Parathyroid adenoma (tissue), 2 donors: Measurements from ENCODE around the gene PCDHGC5.

ENCODE experiments used
- H2AFZ ChIP-seq: fragments of 300-600 bp; sonication (generic); one replicate; pipeline ENCODE4 v1.7.0; 2017; ENCODE audit warnings: antibody characterized with exemption, mild to moderate bottlenecking
- H3K27ac ChIP-seq: fragments of 300-600 bp; sonication (generic); one replicate; pipeline ENCODE4 v1.7.0; 2017
- H3K27me3 ChIP-seq: fragments of 300-600 bp; sonication (generic); one replicate; pipeline ENCODE4 v1.7.0; 2017; ENCODE audit warnings: low read length; ENCODE audit not compliant: control insufficient read depth, insufficient read depth
- H3K36me3 ChIP-seq: fragments of 300-600 bp; sonication (generic); one replicate; pipeline ENCODE4 v1.7.0; 2017; ENCODE audit warnings: low read length; ENCODE audit not compliant: control insufficient read depth, insufficient read depth
- H3K4me1 ChIP-seq: fragments of 300-600 bp; sonication (generic); one replicate; pipeline ENCODE4 v1.7.0; 2017; ENCODE audit warnings: control low read depth
- H3K4me2 ChIP-seq: fragments of 300-600 bp; sonication (generic); one replicate; pipeline ENCODE4 v1.7.0; 2017; ENCODE audit warnings: low read length
- H3K4me3 ChIP-seq: fragments of 300-600 bp; sonication (generic); one replicate; pipeline ENCODE4 v1.7.0; 2017; ENCODE audit warnings: low read depth, low read length
- H3K79me2 ChIP-seq: fragments of 300-600 bp; sonication (generic); one replicate; pipeline ENCODE4 v1.7.0; 2017; ENCODE audit warnings: control low read depth
- H3K9ac ChIP-seq: fragments of 300-600 bp; sonication (generic); one replicate; pipeline ENCODE4 v1.7.0; 2017; ENCODE audit warnings: mild to moderate bottlenecking
- H3K9me3 ChIP-seq: fragments of 300-600 bp; sonication (generic); one replicate; pipeline ENCODE4 v1.7.0; 2017; ENCODE audit warnings: low read length; ENCODE audit not compliant: control insufficient read depth
- TF ChIP-seq, protein P1 (sequence below): fragments of 300-600 bp; sonication (generic); IDR thresholded peaks from one replicate; pipeline ENCODE4 v1.7.0; 2017; ENCODE audit warnings: antibody characterized with exemption, mild to moderate bottlenecking
- donor health status: primary hyperparathyroidism.

Gene PCDHGC5

DNA sequence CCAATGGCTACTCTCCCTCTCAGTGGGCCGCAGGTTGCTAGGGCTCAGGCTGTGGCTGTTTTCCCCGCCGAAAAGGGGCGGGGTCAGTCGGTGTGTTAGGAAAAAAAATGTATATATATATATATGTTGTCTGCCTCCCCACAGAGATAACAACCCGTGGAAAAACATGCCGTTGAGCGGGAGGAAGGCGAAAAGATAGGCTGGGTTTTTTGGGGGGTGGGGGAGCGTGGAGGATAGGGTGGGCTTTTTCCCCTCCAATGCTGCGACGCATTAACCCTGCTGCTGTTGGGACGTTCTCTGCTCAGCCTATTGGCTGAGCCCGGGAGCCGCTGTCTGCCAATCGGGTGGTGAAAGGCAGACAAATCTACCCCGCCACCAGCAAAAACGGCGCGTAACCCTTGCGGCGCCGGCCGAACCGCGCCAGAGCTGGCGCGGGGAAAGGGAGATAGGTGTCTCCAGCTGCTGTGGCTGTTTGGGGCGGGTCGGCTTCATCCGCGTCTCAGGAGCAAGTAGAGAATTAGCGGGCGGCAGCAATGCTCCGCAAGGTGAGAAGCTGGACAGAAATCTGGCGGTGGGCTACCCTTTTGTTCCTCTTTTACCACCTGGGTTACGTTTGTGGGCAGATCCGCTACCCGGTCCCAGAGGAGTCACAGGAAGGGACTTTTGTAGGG, 4.1 kb upstream of the PCDHGC5 start, which contains the start of gene PCDHGC4:
Gene PCDHGC4, plus strand, starts transcription at position 390 of the 671 bp plus-strand sequence. Its CDS starts 144 bp downstream, at position 534.
- TF ChIP-seq, protein P1, sequence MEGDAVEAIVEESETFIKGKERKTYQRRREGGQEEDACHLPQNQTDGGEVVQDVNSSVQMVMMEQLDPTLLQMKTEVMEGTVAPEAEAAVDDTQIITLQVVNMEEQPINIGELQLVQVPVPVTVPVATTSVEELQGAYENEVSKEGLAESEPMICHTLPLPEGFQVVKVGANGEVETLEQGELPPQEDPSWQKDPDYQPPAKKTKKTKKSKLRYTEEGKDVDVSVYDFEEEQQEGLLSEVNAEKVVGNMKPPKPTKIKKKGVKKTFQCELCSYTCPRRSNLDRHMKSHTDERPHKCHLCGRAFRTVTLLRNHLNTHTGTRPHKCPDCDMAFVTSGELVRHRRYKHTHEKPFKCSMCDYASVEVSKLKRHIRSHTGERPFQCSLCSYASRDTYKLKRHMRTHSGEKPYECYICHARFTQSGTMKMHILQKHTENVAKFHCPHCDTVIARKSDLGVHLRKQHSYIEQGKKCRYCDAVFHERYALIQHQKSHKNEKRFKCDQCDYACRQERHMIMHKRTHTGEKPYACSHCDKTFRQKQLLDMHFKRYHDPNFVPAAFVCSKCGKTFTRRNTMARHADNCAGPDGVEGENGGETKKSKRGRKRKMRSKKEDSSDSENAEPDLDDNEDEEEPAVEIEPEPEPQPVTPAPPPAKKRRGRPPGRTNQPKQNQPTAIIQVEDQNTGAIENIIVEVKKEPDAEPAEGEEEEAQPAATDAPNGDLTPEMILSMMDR, result no peak
- Histone ChIP-seq H3K4me1 (peaks cover 11% of the 10 kb centered on the region), H3K36me3 (no peaks in the 10 kb centered on the region), H2AFZ (no peak within 1 kb of the TSS), H3K9me3 (no peaks in the 10 kb centered on the region), H3K9ac (peak within 1 kb of the TSS; percentile 0), H3K79me2 (peaks cover 61% of the 10 kb centered on the region), H3K27ac (no peak within 1 kb of the TSS), H3K4me2 (peak within 1 kb of the TSS; percentile 43), H3K27me3 (no peaks in the 10 kb centered on the region), H3K4me3 (peak within 1 kb of the TSS; percentile 13)

DNA sequence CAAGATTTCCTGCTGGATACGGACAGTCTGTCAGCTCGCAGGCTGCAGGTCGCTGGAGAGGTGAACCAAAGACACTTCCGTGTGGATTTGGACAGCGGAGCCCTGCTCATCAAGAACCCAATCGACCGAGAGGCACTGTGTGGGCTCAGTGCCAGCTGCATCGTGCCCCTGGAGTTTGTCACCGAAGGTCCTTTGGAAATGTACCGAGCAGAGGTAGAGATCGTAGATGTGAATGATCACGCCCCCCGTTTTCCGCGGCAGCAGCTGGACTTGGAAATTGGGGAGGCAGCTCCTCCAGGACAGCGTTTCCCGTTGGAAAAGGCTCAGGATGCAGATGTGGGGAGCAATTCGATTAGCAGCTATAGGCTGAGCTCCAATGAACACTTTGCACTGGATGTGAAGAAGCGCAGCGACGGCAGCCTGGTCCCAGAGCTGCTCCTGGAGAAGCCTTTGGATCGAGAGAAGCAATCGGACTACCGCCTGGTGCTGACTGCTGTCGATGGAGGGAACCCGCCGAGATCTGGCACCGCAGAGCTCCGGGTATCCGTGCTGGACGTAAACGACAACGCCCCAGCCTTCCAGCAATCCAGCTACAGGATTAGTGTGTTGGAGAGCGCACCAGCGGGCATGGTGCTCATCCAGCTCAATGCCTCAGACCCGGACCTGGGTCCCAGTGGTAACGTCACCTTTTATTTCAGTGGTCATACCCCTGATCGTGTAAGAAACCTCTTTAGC, 3.4 kb upstream of the PCDHGC5 start:
- TF ChIP-seq, protein P1, result no peak
- Histone ChIP-seq H3K9ac (no peak overlapping the region), H3K27me3 (no peaks in the 10 kb centered on the region), H3K27ac (no peak overlapping the region), H2AFZ (no peak overlapping the region), H3K4me3 (no peak overlapping the region), H3K36me3 (no peaks in the 10 kb centered on the region), H3K4me1 (peaks cover 10% of the 10 kb centered on the region), H3K4me2 (no peak overlapping the region), H3K79me2 (peaks cover 64% of the 10 kb centered on the region), H3K9me3 (no peaks in the 10 kb centered on the region)

DNA sequence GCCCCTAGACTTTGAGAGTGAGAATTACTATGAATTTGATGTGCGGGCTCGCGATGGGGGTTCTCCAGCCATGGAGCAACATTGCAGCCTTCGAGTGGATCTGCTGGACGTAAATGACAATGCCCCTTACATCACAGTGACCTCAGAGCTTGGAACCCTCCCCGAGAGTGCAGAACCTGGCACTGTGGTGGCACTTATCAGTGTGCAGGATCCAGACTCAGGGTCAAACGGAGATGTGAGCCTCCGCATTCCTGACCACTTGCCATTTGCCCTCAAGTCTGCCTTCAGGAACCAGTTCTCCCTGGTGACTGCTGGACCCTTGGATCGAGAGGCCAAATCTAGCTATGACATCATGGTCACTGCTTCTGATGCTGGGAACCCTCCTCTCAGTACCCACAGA, 2.8 kb upstream of the PCDHGC5 start:
- Histone ChIP-seq H2AFZ (no peak overlapping the region), H3K9ac (no peak overlapping the region), H3K4me1 (peaks cover 10% of the 10 kb centered on the region), H3K27ac (no peak overlapping the region), H3K4me2 (no peak overlapping the region), H3K36me3 (no peaks in the 10 kb centered on the region), H3K79me2 (peaks cover 63% of the 10 kb centered on the region), H3K4me3 (no peak overlapping the region), H3K27me3 (no peaks in the 10 kb centered on the region), H3K9me3 (no peaks in the 10 kb centered on the region)
- TF ChIP-seq, protein P1, result no peak

DNA sequence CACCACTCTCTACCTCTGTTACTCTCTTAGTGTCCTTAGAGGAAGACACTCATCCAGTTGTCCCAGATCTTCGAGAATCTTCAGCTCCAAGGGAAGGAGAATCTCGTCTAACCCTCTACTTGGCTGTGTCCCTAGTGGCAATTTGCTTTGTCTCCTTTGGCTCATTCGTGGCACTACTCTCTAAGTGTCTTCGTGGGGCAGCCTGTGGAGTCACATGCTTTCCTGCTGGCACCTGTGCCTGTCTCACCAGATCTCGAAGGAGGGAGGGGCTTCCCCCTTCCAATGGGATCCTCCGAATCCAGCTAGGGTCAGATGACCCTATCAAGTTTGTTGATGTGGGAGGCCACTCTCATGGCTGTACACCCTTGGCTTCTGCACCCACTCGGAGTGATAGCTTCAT, 1.8 kb upstream of the PCDHGC5 start:
- TF ChIP-seq, protein P1, result no peak
- Histone ChIP-seq H3K4me2 (no peak overlapping the region), H3K9ac (no peak overlapping the region), H3K27ac (no peak overlapping the region), H3K4me3 (no peak overlapping the region), H3K36me3 (no peaks in the 10 kb centered on the region), H3K79me2 (peaks cover 63% of the 10 kb centered on the region), H3K27me3 (no peaks in the 10 kb centered on the region), H3K9me3 (no peaks in the 10 kb centered on the region), H2AFZ (no peak overlapping the region), H3K4me1 (peaks cover 10% of the 10 kb centered on the region)
